HCT116 (cell line): ENCODE results near the gene HDAC2. TPM values are rescaled to one million over a fixed set of nuclear protein-coding genes. Genes with fewer than 3 reads are reported as not detected.

Experiments used
- ATAC-seq: fragments of 200-7000 bp; cut with Tn5 transposase; 2 replicates; pipeline ENCODE4 v1.9.1; 2020; ENCODE audit warnings: mild to moderate bottlenecking, moderate library complexity
- BruUV-seq: library from RNA; stranded (reverse); fragments of 400-500 nt; replicated peaks from 2 replicates; lab custom pipeline; 2021; lab: Mats Ljungman, UMichigan
- CTCF ChIA-PET: fragments of 300-600 bp; sonication (Branson Sonifier 250); formaldehyde crosslinking; loops from one replicate; lab custom pipeline; 2021; ENCODE audit warnings: antibody characterized with exemption; lab: Charles Lee
- POLR2A ChIA-PET: fragments of 300-600, 350-600 bp; sonication (Branson Sonifier 250); formaldehyde crosslinking; loops from one replicate; lab custom pipeline; 2021; ENCODE audit warnings: antibody characterized with exemption; lab: Charles Lee
- RAD21 ChIA-PET, 2 experiments: fragments of 300-600 bp; sonication (Branson Sonifier 250); formaldehyde crosslinking; loops; one replicate each; lab custom pipeline; 2023; ENCODE audit warnings: low total read pairs in 2 of 2; ENCODE audit not compliant: uncharacterized antibody in 2 of 2, unreplicated experiment in 2 of 2, low non-redundant PET in 1 of 2; lab: Charles Lee
- DNase-seq: peaks from one replicate; pipeline ENCODE4 v3.0.0-alpha.2; 2010; ENCODE audit warnings: low read depth, low spot score
- H2AFZ ChIP-seq: fragments of 200-600 bp; shearing (Covaris generic), sonication (generic); 2 replicates; pipeline ENCODE4 v1.6.1; 2017; ENCODE audit warnings: low read depth, mixed run types, mixed read lengths, antibody characterized with exemption, low read length; ENCODE audit not compliant: poor library complexity, severe bottlenecking
- H3K27ac ChIP-seq: 2 replicates; pipeline ENCODE4 v1.5.1; 2012; ENCODE audit warnings: low read depth, low read length
- H3K27me3 ChIP-seq: fragments of 200-600 bp; sonication (generic); 2 replicates; pipeline ENCODE4 v1.6.1; 2016; ENCODE audit warnings: mixed run types, low read length, mixed read lengths; ENCODE audit not compliant: insufficient read depth
- H3K36me3 ChIP-seq, 2 experiments: fragments of 200-500 bp in 1 of 2; fragments of 200-600 bp in 1 of 2; sonication (Bioruptor generic) in 1 of 2; sonication (generic) in 1 of 2; 2 replicates each; pipeline versions ENCODE4 v1.5.1 to v1.6.1; 2014 to 2016; ENCODE audit warnings: low read length in 2 of 2, inconsistent platforms in 1 of 2, mixed read lengths in 1 of 2, mixed run types in 1 of 2; ENCODE audit not compliant: insufficient read depth in 2 of 2, control insufficient read depth in 1 of 2
- H3K4me1 ChIP-seq, 2 experiments: fragments of 200-600 bp in 1 of 2; sonication (generic) in 1 of 2; 2 replicates each; pipeline versions ENCODE4 v1.5.1 to v1.6.1; 2012 to 2017; ENCODE audit warnings: low read length in 2 of 2, inconsistent platforms in 1 of 2, mild to moderate bottlenecking in 1 of 2, mixed read lengths in 1 of 2, mixed run types in 1 of 2, moderate library complexity in 1 of 2; ENCODE audit not compliant: insufficient read depth in 2 of 2, control insufficient read depth in 1 of 2
- H3K4me2 ChIP-seq: fragments of 200-600 bp; sonication (generic); 2 replicates; pipeline ENCODE4 v1.6.1; 2017; ENCODE audit warnings: mixed run types, low read length, mixed read lengths
- H3K4me3 ChIP-seq, 2 experiments: fragments of 200-600 bp in 1 of 2; sonication (generic) in 1 of 2; replicated peaks in 1 of 2; 2 replicates each; pipeline ENCODE4 v1.5.1; 2011 to 2016; ENCODE audit warnings: low read length in 2 of 2, control low read depth in 1 of 2, low read depth in 1 of 2, mild to moderate bottlenecking in 1 of 2, mixed read lengths in 1 of 2, mixed run types in 1 of 2
- H3K79me2 ChIP-seq: fragments of 200-600 bp; sonication (generic); 2 replicates; pipeline ENCODE4 v1.6.1; 2017; ENCODE audit warnings: mild to moderate bottlenecking, mixed run types, low read length, moderate library complexity, mixed read lengths; ENCODE audit not compliant: insufficient read depth
- H3K9ac ChIP-seq: fragments of 200-600 bp; sonication (generic); 2 replicates; pipeline ENCODE4 v1.6.1; 2016; ENCODE audit warnings: low read length, mixed read lengths
- H3K9me2 ChIP-seq: fragments of 200-600 bp; sonication (generic), shearing (Covaris generic); 2 replicates; pipeline ENCODE4 v1.6.1; 2017; ENCODE audit warnings: mixed run types, mild to moderate bottlenecking, moderate library complexity; ENCODE audit not compliant: insufficient read depth
- H3K9me3 ChIP-seq, 2 experiments: fragments of 200-500 bp in 1 of 2; fragments of 200-600 bp in 1 of 2; sonication (Bioruptor generic) in 1 of 2; sonication (generic) in 1 of 2; 2 replicates each; pipeline ENCODE4 v1.6.1; 2014 to 2017; ENCODE audit warnings: low read length in 2 of 2, mixed read lengths in 2 of 2, inconsistent platforms in 1 of 2, low read depth in 1 of 2, mild to moderate bottlenecking in 1 of 2, mixed run types in 1 of 2, moderate library complexity in 1 of 2; ENCODE audit not compliant: control insufficient read depth in 1 of 2, insufficient read depth in 1 of 2
- H4K20me1 ChIP-seq: fragments of 200-600 bp; sonication (generic), shearing (Covaris generic); 2 replicates; pipeline ENCODE4 v1.6.1; 2017; ENCODE audit warnings: mixed run types, mild to moderate bottlenecking, moderate library complexity; ENCODE audit not compliant: insufficient read depth
- ELF1 ChIP-seq: IDR thresholded peaks from 2 replicates; pipeline ENCODE4 v1.6.1; 2012; ENCODE audit warnings: low read depth, borderline replicate concordance
- EZH2phosphoT487 ChIP-seq: fragments of 200-600 bp; IDR thresholded peaks from 2 replicates; pipeline ENCODE4 v1.6.1; 2018; ENCODE audit warnings: antibody characterized with exemption, borderline replicate concordance
- FOSL1 ChIP-seq: IDR thresholded peaks from 2 replicates; pipeline ENCODE4 v1.6.1; 2012; ENCODE audit warnings: low read depth
- JUND ChIP-seq: IDR thresholded peaks from 2 replicates; pipeline ENCODE4 v1.6.1; 2012
- MAX ChIP-seq: IDR thresholded peaks from 2 replicates; pipeline ENCODE4 v1.6.1; 2012
- POLR2A ChIP-seq: IDR thresholded peaks from 2 replicates; pipeline ENCODE4 v1.7.0; 2011; ENCODE audit warnings: borderline replicate concordance; ENCODE audit not compliant: insufficient read depth, insufficient read length; ENCODE audit errors: extremely low read depth
- POLR2AphosphoS5 ChIP-seq: IDR thresholded peaks from 2 replicates; pipeline ENCODE4 v1.6.1; 2011; ENCODE audit warnings: mild to moderate bottlenecking, low read depth, low read length, moderate library complexity
- RAD21 ChIP-seq: IDR thresholded peaks from 2 replicates; pipeline ENCODE4 v1.6.1; 2012; ENCODE audit warnings: low read depth, mild to moderate bottlenecking
- YY1 ChIP-seq: IDR thresholded peaks from 2 replicates; pipeline ENCODE4 v1.6.1; 2011; ENCODE audit warnings: low read length, low read depth, moderate library complexity, mild to moderate bottlenecking; ENCODE audit not compliant: insufficient replicate concordance; ENCODE audit errors: extremely low read depth
- ZFX ChIP-seq: fragments of 450-650 bp; IDR thresholded peaks from 2 replicates; pipeline ENCODE4 v1.6.1; 2017
- ZNF274 ChIP-seq: fragments of 200-500 bp; sonication (Bioruptor generic); IDR thresholded peaks from 2 replicates; pipeline ENCODE4 v1.6.1; 2014; ENCODE audit warnings: mild to moderate bottlenecking, low read depth, low read length, inconsistent platforms
- intact Hi-C: fragments of 100-400 bp; cut with micrococcal nuclease; formaldehyde crosslinking; loops from 2 replicates; pipeline ENCODE4 v1.10.0; 2022
- total RNA-seq: library from RNA; stranded (reverse); gene quantifications from one replicate; pipeline ENCODE4 v1.2.1, GENCODE V29; 2021; ENCODE audit not compliant: unreplicated experiment
- TF ChIP-seq, protein P1 (sequence below), 3 experiments: fragments of 200-600 bp in 1 of 3; sonication (generic) in 1 of 3; IDR thresholded peaks in 2 of 3; conservative IDR thresholded peaks in 1 of 3; 2 replicates each; pipeline ENCODE4 v1.5.1; 2012 to 2017; ENCODE audit warnings: low read depth in 2 of 3, low read length in 2 of 3, antibody characterized with exemption in 1 of 3, borderline replicate concordance in 1 of 3, control low read depth in 1 of 3, mild to moderate bottlenecking in 1 of 3, mixed read lengths in 1 of 3, mixed run types in 1 of 3, moderate library complexity in 1 of 3; ENCODE audit not compliant: insufficient read depth in 1 of 3
- TF ChIP-seq, protein P2 (sequence below): IDR thresholded peaks from 2 replicates; pipeline ENCODE4 v1.6.1; 2012; ENCODE audit warnings: low read depth

The HDAC2 gene
- total RNA-seq, 1 experiment from 2014 or later: 153 TPM

DNA sequence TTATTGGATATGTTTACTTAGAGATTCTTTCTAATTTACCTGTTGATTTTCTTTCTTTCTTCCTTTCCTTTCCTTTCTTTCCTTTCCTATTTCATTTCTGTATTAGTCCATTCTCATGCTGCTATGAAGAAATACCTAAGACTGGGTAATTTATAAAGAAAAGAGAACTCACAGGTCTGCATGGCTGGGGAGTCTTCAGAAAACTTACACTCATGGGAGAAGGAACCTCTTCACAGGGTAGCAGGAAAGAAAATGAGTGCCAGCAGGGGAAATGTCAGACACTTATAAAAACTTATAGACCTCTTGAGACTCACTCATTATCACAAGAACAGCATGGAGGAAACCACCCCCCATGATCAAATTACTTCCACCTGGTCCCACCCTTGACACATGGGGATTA is 40.8 kb downstream of the HDAC2 start:
- no peak for TF ChIP-seq JUND
- no peak for TF ChIP-seq ELF1
- no peak for TF ChIP-seq POLR2A
- no peak for TF ChIP-seq YY1
- TF ChIP-seq RAD21: no peak
- TF ChIP-seq POLR2AphosphoS5: no peak
- no peak for TF ChIP-seq FOSL1
- TF ChIP-seq MAX: no peak
- TF ChIP-seq ZFX: no peak
- ChIA-PET POLR2A (no interaction called here), CTCF (no interaction called here), RAD21 (no interaction called here)
- no peaks in the 10 kb centered on the region for H4K20me1 ChIP-seq
- no peaks in the 10 kb centered on the region for H3K9me2 ChIP-seq
- no peaks in the 10 kb centered on the region for H3K79me2 ChIP-seq
- ATAC-seq: no peak
- H3K4me3 ChIP-seq: no peak overlapping the region
- no peaks in the 10 kb centered on the region for H3K27me3 ChIP-seq
- no peak for DNase-seq
- intact Hi-C loops: no loop called here
- H3K9me3 ChIP-seq: no peaks in the 10 kb centered on the region
- no peak overlapping the region for H3K4me2 ChIP-seq
- no peak overlapping the region for H3K27ac ChIP-seq
- H2AFZ ChIP-seq: no peak overlapping the region
- H3K4me1 ChIP-seq: no peaks in the 10 kb centered on the region
- 0 out of 4 replicates have a peak, but pooled peaks cover 0 to 5% of the 10 kb centered on the region in 2 experiments for H3K36me3 ChIP-seq
- BruUV-seq: no TSS peak
- no peak overlapping the region for H3K9ac ChIP-seq

- no peak for ATAC-seq
- RAD21 ChIA-PET: no interaction called here
- no peak for TF ChIP-seq EZH2phosphoT487
- no peak for TF ChIP-seq MAX
- TF ChIP-seq, protein P1, sequence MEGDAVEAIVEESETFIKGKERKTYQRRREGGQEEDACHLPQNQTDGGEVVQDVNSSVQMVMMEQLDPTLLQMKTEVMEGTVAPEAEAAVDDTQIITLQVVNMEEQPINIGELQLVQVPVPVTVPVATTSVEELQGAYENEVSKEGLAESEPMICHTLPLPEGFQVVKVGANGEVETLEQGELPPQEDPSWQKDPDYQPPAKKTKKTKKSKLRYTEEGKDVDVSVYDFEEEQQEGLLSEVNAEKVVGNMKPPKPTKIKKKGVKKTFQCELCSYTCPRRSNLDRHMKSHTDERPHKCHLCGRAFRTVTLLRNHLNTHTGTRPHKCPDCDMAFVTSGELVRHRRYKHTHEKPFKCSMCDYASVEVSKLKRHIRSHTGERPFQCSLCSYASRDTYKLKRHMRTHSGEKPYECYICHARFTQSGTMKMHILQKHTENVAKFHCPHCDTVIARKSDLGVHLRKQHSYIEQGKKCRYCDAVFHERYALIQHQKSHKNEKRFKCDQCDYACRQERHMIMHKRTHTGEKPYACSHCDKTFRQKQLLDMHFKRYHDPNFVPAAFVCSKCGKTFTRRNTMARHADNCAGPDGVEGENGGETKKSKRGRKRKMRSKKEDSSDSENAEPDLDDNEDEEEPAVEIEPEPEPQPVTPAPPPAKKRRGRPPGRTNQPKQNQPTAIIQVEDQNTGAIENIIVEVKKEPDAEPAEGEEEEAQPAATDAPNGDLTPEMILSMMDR (IDR thresholded peaks at IDR 0.05 in 2 of 3, conservative IDR thresholded peaks at IDR 0.05 in 1 of 3; ENCODE audit: borderline replicate concordance in 1 of 3, insufficient read depth in 1 of 3, low read depth in 2 of 3, low read length in 2 of 3): no peak
- TF ChIP-seq ZNF274: no peak
- no peak for TF ChIP-seq ZFX
- TF ChIP-seq, protein P2, sequence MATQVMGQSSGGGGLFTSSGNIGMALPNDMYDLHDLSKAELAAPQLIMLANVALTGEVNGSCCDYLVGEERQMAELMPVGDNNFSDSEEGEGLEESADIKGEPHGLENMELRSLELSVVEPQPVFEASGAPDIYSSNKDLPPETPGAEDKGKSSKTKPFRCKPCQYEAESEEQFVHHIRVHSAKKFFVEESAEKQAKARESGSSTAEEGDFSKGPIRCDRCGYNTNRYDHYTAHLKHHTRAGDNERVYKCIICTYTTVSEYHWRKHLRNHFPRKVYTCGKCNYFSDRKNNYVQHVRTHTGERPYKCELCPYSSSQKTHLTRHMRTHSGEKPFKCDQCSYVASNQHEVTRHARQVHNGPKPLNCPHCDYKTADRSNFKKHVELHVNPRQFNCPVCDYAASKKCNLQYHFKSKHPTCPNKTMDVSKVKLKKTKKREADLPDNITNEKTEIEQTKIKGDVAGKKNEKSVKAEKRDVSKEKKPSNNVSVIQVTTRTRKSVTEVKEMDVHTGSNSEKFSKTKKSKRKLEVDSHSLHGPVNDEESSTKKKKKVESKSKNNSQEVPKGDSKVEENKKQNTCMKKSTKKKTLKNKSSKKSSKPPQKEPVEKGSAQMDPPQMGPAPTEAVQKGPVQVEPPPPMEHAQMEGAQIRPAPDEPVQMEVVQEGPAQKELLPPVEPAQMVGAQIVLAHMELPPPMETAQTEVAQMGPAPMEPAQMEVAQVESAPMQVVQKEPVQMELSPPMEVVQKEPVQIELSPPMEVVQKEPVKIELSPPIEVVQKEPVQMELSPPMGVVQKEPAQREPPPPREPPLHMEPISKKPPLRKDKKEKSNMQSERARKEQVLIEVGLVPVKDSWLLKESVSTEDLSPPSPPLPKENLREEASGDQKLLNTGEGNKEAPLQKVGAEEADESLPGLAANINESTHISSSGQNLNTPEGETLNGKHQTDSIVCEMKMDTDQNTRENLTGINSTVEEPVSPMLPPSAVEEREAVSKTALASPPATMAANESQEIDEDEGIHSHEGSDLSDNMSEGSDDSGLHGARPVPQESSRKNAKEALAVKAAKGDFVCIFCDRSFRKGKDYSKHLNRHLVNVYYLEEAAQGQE: no peak
Measured at GRCh38 chr6:113927001-113927400, 43.9 kb downstream of the HDAC2 start.

More at GRCh38 chr6:113927001-113927400, 43.9 kb downstream of the HDAC2 start:
- Histone ChIP-seq H3K27me3 (no peaks in the 10 kb centered on the region), H4K20me1 (no peaks in the 10 kb centered on the region), H3K9me3 (no peaks in the 10 kb centered on the region), H3K27ac (no peak overlapping the region), H3K4me3 (no peak overlapping the region), H3K9me2 (no peaks in the 10 kb centered on the region), H3K4me1 (no peaks in the 10 kb centered on the region), H3K79me2 (no peaks in the 10 kb centered on the region), H3K4me2 (no peak overlapping the region), H3K9ac (no peak overlapping the region), H2AFZ (no peak overlapping the region), H3K36me3 (no peaks in the 10 kb centered on the region)
- ChIA-PET CTCF (interaction anchor here (1.2 kb wide), 1 partner anchor 68 kb away, joined by 3 read pairs; no protein-coding TSS in a partner anchor), POLR2A (no interaction called here)
- DNase-seq: no peak
- intact Hi-C loops: no loop called here
- no TSS peak for BruUV-seq
